Naive thymus-derived CD8-positive, alpha-beta T cell (primary cell): ENCODE data around the gene TADA2B. TPM values are rescaled to one million over a fixed set of nuclear protein-coding genes. Genes with fewer than 3 reads are reported as not detected.

Experiments
- ATAC-seq, 2 donors: fragments of 150-1000 bp; cut with Tn5 transposase in 1 of 2; sonication (Bioruptor Pico), chemical (Tn5 transposase) in 1 of 2; 1 replicate in 1 of 2; 2 replicates in 1 of 2; pipeline ENCODE4 v1.10.0; 2021; ENCODE audit warnings: mild to moderate bottlenecking in 2 of 2, moderate library complexity in 2 of 2
- POLR2A ChIA-PET: fragments of 350-600 bp; sonication (Branson Sonifier 250); formaldehyde crosslinking; loops from one replicate; lab custom pipeline; 2021; ENCODE audit warnings: antibody characterized with exemption; lab: Charles Lee
- DNase-seq, 10 donors: peaks; one replicate each; pipeline versions ENCODE4 v3.0.0 to v3.0.0-alpha.2; 2020 to 2022
- H3K27ac Mint-ChIP-seq, 10 donors: one replicate each; pipeline ENCODE4 v1.8.0; 2020 to 2022; ENCODE audit warnings: mild to moderate bottlenecking in 10 of 10, mixed read lengths in 10 of 10, moderate library complexity in 4 of 10, inconsistent platforms in 1 of 10
- H3K27me3 Mint-ChIP-seq, 5 donors: one replicate each; pipeline ENCODE4 v1.8.0; 2021 to 2022; ENCODE audit warnings: mixed read lengths in 5 of 5
- H3K36me3 Mint-ChIP-seq, 3 donors: one replicate each; pipeline ENCODE4 v1.8.0; 2020 to 2022; ENCODE audit warnings: mixed read lengths in 3 of 3, mild to moderate bottlenecking in 2 of 3, inconsistent platforms in 1 of 3
- H3K4me1 Mint-ChIP-seq, 4 donors: one replicate each; pipeline ENCODE4 v1.8.0; 2021 to 2022; ENCODE audit warnings: mixed read lengths in 4 of 4
- H3K4me3 Mint-ChIP-seq, 10 donors: one replicate each; pipeline ENCODE4 v1.8.0; 2020 to 2022; ENCODE audit warnings: mild to moderate bottlenecking in 10 of 10, mixed read lengths in 10 of 10, moderate library complexity in 6 of 10, inconsistent platforms in 1 of 10
- H3K9me3 Mint-ChIP-seq, 9 donors: one replicate each; pipeline ENCODE4 v1.8.0; 2020 to 2022; ENCODE audit warnings: mixed read lengths in 9 of 9, mild to moderate bottlenecking in 3 of 9, inconsistent platforms in 1 of 9, moderate library complexity in 1 of 9
- polyA plus RNA-seq, 3 donors: library from polyadenylated mRNA; unstranded; fragments of 300-500 nt; fragmentation: Illumina TruSeq; gene quantifications; one replicate each; pipeline ENCODE4 v1.2.3, GENCODE V29; 2021
- total RNA-seq, 8 experiments: library from RNA in 2 of 8; stranded (reverse) in 2 of 8; gene quantifications; one replicate each; pipeline ENCODE4 v1.2.3 and lab custom pipeline; 2021 to 2026

Gene TADA2B
- total and polyA plus RNA-seq, 5 experiments from 2014 or later: 2.6 to 55.2 (median 4.8) TPM

DNA sequence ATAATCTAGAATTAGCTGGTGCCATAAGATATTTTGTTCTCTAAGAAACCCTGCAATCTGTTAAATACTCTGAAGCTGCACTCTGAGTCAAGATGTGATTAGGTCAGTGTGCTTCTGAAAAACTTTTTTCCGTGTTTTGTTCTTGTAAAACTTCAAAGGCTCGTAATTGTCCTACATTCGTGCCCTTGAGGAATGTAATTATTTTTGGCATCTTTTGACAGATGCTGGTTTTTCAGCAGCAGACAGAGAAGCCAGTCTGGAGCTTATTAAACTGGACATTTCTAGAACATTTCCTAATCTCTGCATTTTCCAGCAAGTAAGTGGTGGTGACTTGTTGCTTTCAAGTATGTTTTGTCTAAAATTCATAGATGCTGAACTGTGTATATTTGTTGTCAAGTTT is 36.8 kb upstream of the TADA2B start:
- no peak overlapping the region for H3K4me3 Mint-ChIP-seq
- POLR2A ChIA-PET: no interaction called here
- no peaks in the 10 kb centered on the region for H3K27me3 Mint-ChIP-seq
- peaks cover 0 to 15% (median 0%) of the 10 kb centered on the region in 4 donors for H3K4me1 Mint-ChIP-seq
- no peak for DNase-seq
- H3K9me3 Mint-ChIP-seq: no peaks in the 10 kb centered on the region
- peak overlapping the region in 3 of 10 donors; percentile 35 to 83 (median 43) for H3K27ac Mint-ChIP-seq
- peaks cover 0 to 87% (median 21%) of the 10 kb centered on the region in 3 donors for H3K36me3 Mint-ChIP-seq
- ATAC-seq: no peak

DNA sequence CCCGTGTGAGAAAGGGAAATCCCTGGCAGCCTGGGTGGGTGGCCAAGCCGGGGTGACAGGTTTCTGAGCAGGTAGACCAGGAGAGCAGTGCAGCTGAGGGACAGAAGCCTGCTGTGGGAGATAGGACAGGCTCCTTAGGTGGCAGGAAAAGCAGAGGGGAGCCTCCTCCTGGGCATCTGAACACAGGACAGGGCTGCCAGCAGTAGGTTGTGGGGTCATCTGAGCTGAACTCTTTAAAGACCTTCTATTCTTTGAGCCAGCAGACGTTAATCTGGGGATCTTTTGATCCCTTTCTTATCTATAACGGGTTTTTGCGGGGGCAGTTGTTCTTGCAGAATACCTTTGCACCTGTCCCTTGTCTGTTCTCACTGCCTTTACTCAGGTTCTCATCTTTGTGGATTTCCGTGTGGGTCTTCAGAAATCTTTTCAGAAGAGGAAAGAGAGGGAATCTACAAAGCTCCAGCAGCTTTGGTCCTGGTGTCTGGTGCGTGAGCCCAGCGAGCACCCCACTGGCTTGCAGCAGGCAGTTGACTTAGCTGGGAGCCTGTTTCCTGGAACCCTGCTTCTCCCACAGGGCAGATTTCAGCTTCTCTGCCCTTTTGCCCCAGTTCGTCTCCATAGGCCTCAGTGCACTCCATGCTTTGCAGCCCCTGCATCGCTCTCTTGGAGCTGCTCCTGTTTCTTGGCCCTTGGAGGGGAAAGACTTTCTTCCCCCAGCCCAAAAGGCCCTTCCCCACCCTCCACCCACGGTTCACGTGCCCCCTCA is 35.8 kb upstream of the TADA2B start:
- no peaks in the 10 kb centered on the region for H3K27me3 Mint-ChIP-seq
- H3K27ac Mint-ChIP-seq: peak overlapping the region in 2 of 10 donors; percentile 24 to 83
- H3K4me3 Mint-ChIP-seq: no peak overlapping the region
- H3K9me3 Mint-ChIP-seq: no peaks in the 10 kb centered on the region
- peaks cover 0 to 87% (median 13%) of the 10 kb centered on the region in 3 donors for H3K36me3 Mint-ChIP-seq
- DNase-seq (no peak), ATAC-seq (no peak)
- POLR2A ChIA-PET: interaction anchor here (0.8 kb wide), 1 partner anchor 34 kb away, joined by 3 read pairs; no protein-coding TSS in a partner anchor
- peaks cover 0 to 13% (median 0%) of the 10 kb centered on the region in 4 donors for H3K4me1 Mint-ChIP-seq

- no peak for ATAC-seq
- H3K9me3 Mint-ChIP-seq: no peaks in the 10 kb centered on the region
- H3K27me3 Mint-ChIP-seq: no peaks in the 10 kb centered on the region
- peaks cover 0 to 13% (median 0%) of the 10 kb centered on the region in 4 donors for H3K4me1 Mint-ChIP-seq
- no peak for DNase-seq
- peaks cover 0 to 84% (median 13%) of the 10 kb centered on the region in 3 donors for H3K36me3 Mint-ChIP-seq
- H3K4me3 Mint-ChIP-seq: no peak overlapping the region
- peak overlapping the region in 1 of 10 donors; percentile 54 for H3K27ac Mint-ChIP-seq
- POLR2A ChIA-PET: interaction anchor here (0.8 kb wide), 1 partner anchor 33 kb away, joined by 3 read pairs; no protein-coding TSS in a partner anchor
Observed at GRCh38 chr4:7007944-7008343, 35.2 kb upstream of the TADA2B start.

DNA sequence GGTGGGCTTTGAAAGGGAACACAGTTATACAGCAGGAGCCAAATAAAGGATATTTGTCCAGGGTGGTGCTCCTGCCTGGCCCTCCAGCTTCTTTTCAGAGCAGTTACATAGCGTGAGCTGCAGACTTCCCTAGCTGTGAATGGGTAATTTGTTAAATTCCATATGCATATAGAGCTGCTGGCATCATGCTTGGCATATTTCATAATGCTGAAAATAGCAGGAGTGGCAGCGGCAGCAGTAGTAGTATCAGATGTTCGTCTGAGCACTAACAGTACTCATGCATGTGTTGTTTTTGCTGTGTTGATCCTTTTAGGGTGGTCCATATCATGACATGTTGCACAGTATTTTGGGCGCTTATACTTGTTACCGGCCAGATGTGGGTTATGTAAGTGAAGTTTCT is 33.6 kb upstream of the TADA2B start:
- POLR2A ChIA-PET: no interaction called here
- H3K27ac Mint-ChIP-seq: no peak overlapping the region
- H3K36me3 Mint-ChIP-seq: peaks cover 0 to 85% (median 18%) of the 10 kb centered on the region in 3 donors

DNA sequence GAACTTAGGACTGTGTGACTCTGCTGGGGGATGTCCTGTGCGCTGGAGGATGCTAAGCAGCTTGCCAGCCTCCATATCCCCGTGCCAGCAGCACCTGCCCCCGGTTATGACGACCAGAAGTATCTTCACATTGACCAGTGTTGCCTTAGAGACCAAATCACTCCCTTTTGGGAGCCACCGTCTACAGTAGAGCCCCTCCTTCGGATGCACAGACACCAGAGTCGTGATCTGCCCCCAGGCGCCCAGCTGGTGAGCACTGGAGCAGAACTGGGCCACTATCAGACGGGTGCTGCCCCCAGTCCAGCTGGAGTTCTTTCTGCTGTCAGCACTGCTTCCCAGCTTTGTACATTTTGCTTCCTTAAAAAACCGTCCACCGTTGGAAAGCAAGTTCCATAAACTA is 30.0 kb upstream of the TADA2B start:
- no peaks in the 10 kb centered on the region for H3K9me3 Mint-ChIP-seq
- no peak overlapping the region for H3K4me3 Mint-ChIP-seq
- no peak for DNase-seq
- H3K36me3 Mint-ChIP-seq: peaks cover 0 to 87% (median 16%) of the 10 kb centered on the region in 3 donors
- peaks cover 0 to 12% (median 5%) of the 10 kb centered on the region in 4 donors for H3K4me1 Mint-ChIP-seq
- POLR2A ChIA-PET: interaction anchor here (1.1 kb wide), 1 partner anchor 24 kb away, joined by 3 read pairs; no protein-coding TSS in a partner anchor
- H3K27me3 Mint-ChIP-seq: no peaks in the 10 kb centered on the region
- ATAC-seq: no peak
- peak overlapping the region in 2 of 10 donors; percentile 17 to 59 for H3K27ac Mint-ChIP-seq

More for the DNA sequence above, 33.6 kb upstream of the TADA2B start:
- Mint-ChIP-seq H3K9me3 (no peaks in the 10 kb centered on the region), H3K4me1 (peaks cover 0 to 12% (median 5%) of the 10 kb centered on the region in 4 donors), H3K27me3 (no peaks in the 10 kb centered on the region), H3K4me3 (no peak overlapping the region)
- no peak for ATAC-seq
- no peak for DNase-seq

DNA sequence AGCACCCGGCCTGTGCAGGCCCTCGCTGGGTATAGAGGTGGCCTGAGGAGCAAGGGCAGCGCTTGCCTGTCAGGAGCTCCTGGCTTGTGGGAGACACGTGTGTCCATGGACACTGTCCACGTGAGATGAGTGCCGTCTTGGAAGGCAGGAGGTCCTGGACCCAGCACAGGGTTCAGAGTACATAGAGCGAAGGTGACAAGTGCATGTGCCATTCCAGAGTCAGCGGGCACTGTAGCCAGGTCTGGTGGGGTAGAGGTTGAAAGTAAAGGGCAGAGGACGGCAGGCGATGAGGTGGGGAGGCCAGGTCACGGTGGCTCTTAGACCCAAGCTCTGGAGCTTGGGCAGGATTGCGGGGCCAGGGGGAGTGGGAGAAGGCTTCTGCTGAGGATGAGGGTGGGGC is 28.4 kb upstream of the TADA2B start:
- POLR2A ChIA-PET: no interaction called here
- Mint-ChIP-seq H3K4me1 (peaks cover 0 to 12% (median 2%) of the 10 kb centered on the region in 4 donors), H3K9me3 (no peaks in the 10 kb centered on the region), H3K4me3 (no peak overlapping the region), H3K36me3 (peaks cover 0 to 82% (median 12%) of the 10 kb centered on the region in 3 donors), H3K27ac (peak overlapping the region in 3 of 10 donors; percentile 8 to 75 (median 22)), H3K27me3 (no peaks in the 10 kb centered on the region)
- ATAC-seq: no peak
- no peak for DNase-seq

DNA sequence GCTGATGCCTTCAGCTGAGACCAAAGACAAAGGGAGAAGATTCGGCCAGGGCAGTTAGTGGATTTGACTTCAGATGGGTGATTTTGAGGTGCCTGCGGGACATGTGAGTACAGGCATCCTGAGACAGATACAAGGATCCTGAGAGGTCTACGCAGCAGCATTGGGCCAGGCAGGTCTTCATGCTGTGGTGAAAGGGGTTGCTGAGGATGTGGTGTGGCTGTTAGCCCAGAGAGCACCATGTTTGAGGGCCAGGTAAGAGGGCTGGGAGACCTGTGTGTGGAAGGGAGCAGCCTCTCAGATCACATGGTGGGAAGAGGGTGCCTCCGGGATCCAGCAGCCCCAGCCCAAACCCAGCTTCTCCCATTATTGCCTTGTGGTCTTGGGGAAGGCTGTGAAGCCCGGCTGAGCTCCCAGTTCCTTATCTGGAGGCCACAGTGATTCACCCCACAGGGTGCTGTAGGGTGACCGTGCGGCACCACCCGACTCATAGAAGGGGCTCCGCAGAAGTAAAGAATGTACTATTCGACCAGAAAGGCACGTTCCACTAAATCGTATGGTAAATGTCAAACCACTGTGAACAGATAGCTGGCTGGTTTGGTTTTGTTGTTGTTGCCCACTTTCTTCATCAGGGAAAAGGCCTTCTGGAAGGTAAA is 27.7 kb upstream of the TADA2B start:
- Mint-ChIP-seq H3K9me3 (no peaks in the 10 kb centered on the region), H3K4me1 (peaks cover 0 to 12% (median 2%) of the 10 kb centered on the region in 4 donors), H3K27ac (peak overlapping the region in 1 of 10 donors; percentile 6), H3K4me3 (peak overlapping the region in 1 of 10 donors; percentile 43), H3K36me3 (peaks cover 0 to 79% (median 8%) of the 10 kb centered on the region in 3 donors), H3K27me3 (no peaks in the 10 kb centered on the region)
- POLR2A ChIA-PET: no interaction called here
- no peak for ATAC-seq
- no peak for DNase-seq

DNA sequence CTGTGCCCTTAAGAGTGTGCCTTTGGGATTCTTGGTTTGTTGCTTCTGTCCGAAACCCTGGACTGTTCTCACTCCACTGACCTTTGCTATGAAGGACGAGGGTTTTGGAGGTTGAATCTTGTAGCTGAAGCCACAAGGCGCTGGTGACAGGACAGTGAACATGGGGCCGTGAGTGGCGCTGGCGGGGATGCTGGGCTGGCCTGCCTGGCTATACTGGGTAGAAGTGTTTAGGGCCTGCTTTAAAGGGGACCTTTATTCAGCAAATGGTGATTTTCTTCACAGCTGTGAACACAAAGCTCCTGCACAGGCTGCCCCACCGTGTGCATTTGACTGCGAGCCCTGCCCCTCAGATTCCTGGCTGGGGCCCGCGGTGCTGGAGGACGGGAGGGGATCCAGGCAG is 27.1 kb upstream of the TADA2B start:
- DNase-seq (no peak), ATAC-seq (no peak)
- no peak overlapping the region for H3K27ac Mint-ChIP-seq
- no peaks in the 10 kb centered on the region for H3K27me3 Mint-ChIP-seq
- peaks cover 0 to 12% (median 2%) of the 10 kb centered on the region in 4 donors for H3K4me1 Mint-ChIP-seq
- no peak overlapping the region for H3K4me3 Mint-ChIP-seq
- POLR2A ChIA-PET: no interaction called here
- H3K9me3 Mint-ChIP-seq: no peaks in the 10 kb centered on the region
- H3K36me3 Mint-ChIP-seq: peaks cover 0 to 79% (median 13%) of the 10 kb centered on the region in 3 donors

- ATAC-seq (no peak), DNase-seq (no peak)
- no peaks in the 10 kb centered on the region for H3K27me3 Mint-ChIP-seq
- H3K27ac Mint-ChIP-seq: no peak overlapping the region
- POLR2A ChIA-PET: no interaction called here
- no peak overlapping the region for H3K4me3 Mint-ChIP-seq
- peaks cover 0 to 12% (median 2%) of the 10 kb centered on the region in 4 donors for H3K4me1 Mint-ChIP-seq
- H3K9me3 Mint-ChIP-seq: no peaks in the 10 kb centered on the region
- H3K36me3 Mint-ChIP-seq: peaks cover 0 to 79% (median 13%) of the 10 kb centered on the region in 3 donors
Observed at GRCh38 chr4:7016512-7016911, 26.7 kb upstream of the TADA2B start.

DNA sequence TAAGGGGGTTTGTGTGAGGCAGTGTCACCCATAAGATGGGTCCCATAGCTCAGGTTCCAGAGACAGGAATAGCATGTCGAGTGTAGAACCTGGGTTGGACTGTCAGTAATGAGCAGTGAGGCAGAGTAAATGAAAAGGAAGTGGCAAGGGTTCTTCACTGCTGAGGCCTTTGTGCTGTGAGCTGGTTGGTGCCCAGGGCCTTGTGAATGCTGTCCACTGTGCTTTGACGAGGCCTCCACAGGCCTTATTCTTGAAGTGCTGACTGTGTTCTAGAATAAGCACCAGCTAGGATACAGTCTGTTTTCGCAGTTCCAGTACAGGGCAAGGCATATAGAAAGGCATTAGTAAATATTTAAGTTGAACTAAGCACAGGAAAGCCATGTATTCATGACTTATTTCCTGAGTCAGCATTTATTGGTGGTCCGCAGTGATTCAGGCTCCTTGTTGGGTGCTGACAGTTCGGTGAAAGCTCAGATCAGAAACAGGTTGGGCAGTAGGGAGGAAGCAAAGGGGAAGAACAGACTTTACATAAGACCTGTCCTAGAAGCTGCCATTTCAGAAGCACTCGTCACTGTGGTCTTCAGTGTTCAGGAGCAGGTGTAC is 25.6 kb upstream of the TADA2B start:
- peaks cover 0 to 80% (median 13%) of the 10 kb centered on the region in 3 donors for H3K36me3 Mint-ChIP-seq
- no peak for DNase-seq
- peak overlapping the region in 3 of 10 donors; percentile 12 to 66 (median 13) for H3K27ac Mint-ChIP-seq
- peaks cover 0 to 12% (median 4%) of the 10 kb centered on the region in 4 donors for H3K4me1 Mint-ChIP-seq
- H3K4me3 Mint-ChIP-seq: no peak overlapping the region
- ATAC-seq: no peak
- POLR2A ChIA-PET: interaction anchor here (0.8 kb wide), 1 partner anchor 31 kb away, joined by 3 read pairs; no protein-coding TSS in a partner anchor
- H3K27me3 Mint-ChIP-seq: no peaks in the 10 kb centered on the region
- no peaks in the 10 kb centered on the region for H3K9me3 Mint-ChIP-seq

- DNase-seq (no peak), ATAC-seq (no peak)
- peaks cover 0 to 78% (median 10%) of the 10 kb centered on the region in 3 donors for H3K36me3 Mint-ChIP-seq
- H3K27ac Mint-ChIP-seq: peak overlapping the region in 1 of 10 donors; percentile 67
- POLR2A ChIA-PET: interaction anchor here (0.8 kb wide), 1 partner anchor 32 kb away, joined by 3 read pairs; no protein-coding TSS in a partner anchor
- H3K9me3 Mint-ChIP-seq: no peaks in the 10 kb centered on the region
- H3K4me1 Mint-ChIP-seq: peaks cover 0 to 9% (median 4%) of the 10 kb centered on the region in 4 donors
- no peaks in the 10 kb centered on the region for H3K27me3 Mint-ChIP-seq
- H3K4me3 Mint-ChIP-seq: no peak overlapping the region
Observed at GRCh38 chr4:7018281-7018680, 24.9 kb upstream of the TADA2B start.

DNA sequence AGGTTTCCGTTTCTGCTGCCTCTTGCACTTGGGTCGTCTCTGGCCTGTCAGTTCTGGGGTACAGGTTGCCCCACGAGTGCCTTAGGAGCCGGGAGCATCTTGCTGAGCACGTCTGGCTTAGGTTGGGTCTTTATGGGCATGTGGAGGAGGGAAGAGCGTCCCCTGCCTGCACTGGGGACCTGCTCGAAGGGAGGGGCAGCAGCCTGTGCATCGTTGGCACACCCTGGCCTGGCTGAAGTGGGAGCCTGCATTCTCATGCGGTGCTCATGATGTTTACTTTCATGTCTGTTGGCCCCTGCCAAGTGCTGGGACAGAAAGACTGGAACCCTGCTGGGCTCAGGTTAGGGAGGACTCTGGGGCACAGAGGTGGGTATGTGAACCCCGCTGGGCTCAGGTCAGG is 23.8 kb upstream of the TADA2B start:
- H3K27me3 Mint-ChIP-seq: no peaks in the 10 kb centered on the region
- no peaks in the 10 kb centered on the region for H3K9me3 Mint-ChIP-seq
- peaks cover 0 to 74% (median 6%) of the 10 kb centered on the region in 3 donors for H3K36me3 Mint-ChIP-seq
- ATAC-seq (no peak), DNase-seq (no peak)
- peaks cover 0 to 8% (median under 1%) of the 10 kb centered on the region in 4 donors for H3K4me1 Mint-ChIP-seq
- POLR2A ChIA-PET: no interaction called here
- no peak overlapping the region for H3K4me3 Mint-ChIP-seq
- H3K27ac Mint-ChIP-seq: peak overlapping the region in 1 of 10 donors; percentile 67
